Testis (tissue), 2 donors: ENCODE measurements around the gene DNAJC4.

Experiments used
- CTCF ChIP-seq, 3 experiments: fragments of 450-650 bp in 2 of 3; fragments of 200-600 bp in 1 of 3; sonication (generic) in 1 of 3; IDR thresholded peaks; one replicate each; pipeline ENCODE4 v1.5.1; 2016 to 2019; ENCODE audit warnings: antibody characterized with exemption in 3 of 3, mild to moderate bottlenecking in 2 of 3, moderate library complexity in 1 of 3
- POLR2A ChIP-seq: fragments of 450-650 bp; IDR thresholded peaks from one replicate; pipeline ENCODE4 v1.6.1; 2017; ENCODE audit warnings: antibody characterized with exemption, mild to moderate bottlenecking, moderate library complexity

- TF ChIP-seq POLR2A = no peak
- TF ChIP-seq CTCF (IDR thresholded peaks at IDR 0.05) = no peak
Measured at GRCh38 chr11:64258946-64259532, 28.7 kb downstream of the DNAJC4 start.
